ENCODE data around the gene RAI1.
A peak's percentile ranks its signal among the peaks of the same experiment; 100 is the strongest.

RAI1 gene

DNA sequence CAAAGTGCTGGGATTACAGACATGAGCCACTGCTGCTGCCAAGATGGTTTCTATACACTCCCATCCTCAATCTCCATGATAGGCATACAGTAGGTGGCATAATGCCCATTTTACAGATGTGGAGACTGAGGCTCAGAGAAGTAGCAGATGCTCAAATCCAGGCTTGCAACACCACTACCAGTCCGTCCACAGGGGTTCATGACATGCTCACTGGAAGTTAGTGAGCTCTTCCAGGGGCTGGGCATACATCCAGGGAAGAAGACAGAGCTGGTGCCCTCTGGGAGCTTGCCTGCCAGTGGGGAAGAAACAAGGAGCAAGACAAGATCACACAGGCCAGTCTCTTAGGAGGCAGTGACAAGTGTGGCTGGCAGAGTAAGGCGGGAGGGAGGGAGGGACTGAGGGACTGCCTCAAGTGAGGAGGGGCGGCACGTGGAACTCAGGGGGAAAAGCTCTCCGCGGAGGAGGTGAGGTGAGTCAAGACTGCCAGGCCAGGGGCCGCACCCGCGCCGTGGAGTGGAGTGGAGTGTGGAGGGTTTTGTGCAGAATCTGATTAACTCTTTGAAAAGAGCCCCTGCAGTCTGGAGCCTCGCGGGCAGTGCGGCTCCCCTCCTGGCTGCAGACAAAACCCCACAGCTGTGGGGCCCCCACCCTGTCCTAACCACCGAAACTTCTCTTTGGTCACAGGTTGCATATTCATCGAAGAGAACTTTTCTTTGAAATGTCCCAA, 127.6 kb downstream of the RAI1 start (continued):
- TF ChIP-seq, protein P1, sequence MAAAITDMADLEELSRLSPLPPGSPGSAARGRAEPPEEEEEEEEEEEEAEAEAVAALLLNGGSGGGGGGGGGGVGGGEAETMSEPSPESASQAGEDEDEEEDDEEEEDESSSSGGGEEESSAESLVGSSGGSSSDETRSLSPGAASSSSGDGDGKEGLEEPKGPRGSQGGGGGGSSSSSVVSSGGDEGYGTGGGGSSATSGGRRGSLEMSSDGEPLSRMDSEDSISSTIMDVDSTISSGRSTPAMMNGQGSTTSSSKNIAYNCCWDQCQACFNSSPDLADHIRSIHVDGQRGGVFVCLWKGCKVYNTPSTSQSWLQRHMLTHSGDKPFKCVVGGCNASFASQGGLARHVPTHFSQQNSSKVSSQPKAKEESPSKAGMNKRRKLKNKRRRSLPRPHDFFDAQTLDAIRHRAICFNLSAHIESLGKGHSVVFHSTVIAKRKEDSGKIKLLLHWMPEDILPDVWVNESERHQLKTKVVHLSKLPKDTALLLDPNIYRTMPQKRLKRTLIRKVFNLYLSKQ (tag by site-specific recombination; IDR thresholded peaks at IDR 0.05; ENCODE audit: borderline replicate concordance) = no peak
- no peak for TF ChIP-seq ZNF239 (tag by site-specific recombination; IDR thresholded peaks at IDR 0.05)
- no peak for TF ChIP-seq ZNF274 (IDR thresholded peaks at IDR 0.05; ENCODE audit: low read length)
- no peak for TF ChIP-seq ZNF274 (tag by site-specific recombination; IDR thresholded peaks at IDR 0.05; ENCODE audit: borderline replicate concordance)
- TF ChIP-seq ZNF423 (tag by site-specific recombination; IDR thresholded peaks at IDR 0.05) = no peak
- TF ChIP-seq, protein P2, sequence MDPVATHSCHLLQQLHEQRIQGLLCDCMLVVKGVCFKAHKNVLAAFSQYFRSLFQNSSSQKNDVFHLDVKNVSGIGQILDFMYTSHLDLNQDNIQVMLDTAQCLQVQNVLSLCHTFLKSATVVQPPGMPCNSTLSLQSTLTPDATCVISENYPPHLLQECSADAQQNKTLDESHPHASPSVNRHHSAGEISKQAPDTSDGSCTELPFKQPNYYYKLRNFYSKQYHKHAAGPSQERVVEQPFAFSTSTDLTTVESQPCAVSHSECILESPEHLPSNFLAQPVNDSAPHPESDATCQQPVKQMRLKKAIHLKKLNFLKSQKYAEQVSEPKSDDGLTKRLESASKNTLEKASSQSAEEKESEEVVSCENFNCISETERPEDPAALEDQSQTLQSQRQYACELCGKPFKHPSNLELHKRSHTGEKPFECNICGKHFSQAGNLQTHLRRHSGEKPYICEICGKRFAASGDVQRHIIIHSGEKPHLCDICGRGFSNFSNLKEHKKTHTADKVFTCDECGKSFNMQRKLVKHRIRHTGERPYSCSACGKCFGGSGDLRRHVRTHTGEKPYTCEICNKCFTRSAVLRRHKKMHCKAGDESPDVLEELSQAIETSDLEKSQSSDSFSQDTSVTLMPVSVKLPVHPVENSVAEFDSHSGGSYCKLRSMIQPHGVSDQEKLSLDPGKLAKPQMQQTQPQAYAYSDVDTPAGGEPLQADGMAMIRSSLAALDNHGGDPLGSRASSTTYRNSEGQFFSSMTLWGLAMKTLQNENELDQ (tag by site-specific recombination; IDR thresholded peaks at IDR 0.05; ENCODE audit: low read depth) = no peak
- no peak for TF ChIP-seq ZNF311 (tag by site-specific recombination; IDR thresholded peaks at IDR 0.05; ENCODE audit: borderline replicate concordance)
- no peak for TF ChIP-seq SP3 (tag by site-specific recombination; IDR thresholded peaks at IDR 0.05)
- TF ChIP-seq ZNF132 (tag by site-specific recombination; IDR thresholded peaks at IDR 0.05; ENCODE audit: borderline replicate concordance) = no peak
- TF ChIP-seq ZNF837 (tag by site-specific recombination; IDR thresholded peaks at IDR 0.05) = no peak
- no peak for TF ChIP-seq ZNF549 (tag by site-specific recombination; IDR thresholded peaks at IDR 0.05)
- TF ChIP-seq, protein P3, sequence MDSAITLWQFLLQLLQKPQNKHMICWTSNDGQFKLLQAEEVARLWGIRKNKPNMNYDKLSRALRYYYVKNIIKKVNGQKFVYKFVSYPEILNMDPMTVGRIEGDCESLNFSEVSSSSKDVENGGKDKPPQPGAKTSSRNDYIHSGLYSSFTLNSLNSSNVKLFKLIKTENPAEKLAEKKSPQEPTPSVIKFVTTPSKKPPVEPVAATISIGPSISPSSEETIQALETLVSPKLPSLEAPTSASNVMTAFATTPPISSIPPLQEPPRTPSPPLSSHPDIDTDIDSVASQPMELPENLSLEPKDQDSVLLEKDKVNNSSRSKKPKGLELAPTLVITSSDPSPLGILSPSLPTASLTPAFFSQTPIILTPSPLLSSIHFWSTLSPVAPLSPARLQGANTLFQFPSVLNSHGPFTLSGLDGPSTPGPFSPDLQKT (IDR thresholded peaks at IDR 0.05; ENCODE audit: borderline replicate concordance, low read depth, low read length) = no peak
- no peak for TF ChIP-seq ZNF146 (tag by site-specific recombination; IDR thresholded peaks at IDR 0.05)
- TF ChIP-seq ZNF214 (tag by site-specific recombination; IDR thresholded peaks at IDR 0.05; ENCODE audit: borderline replicate concordance) = no peak
- TF ChIP-seq ZNF223 (tag by site-specific recombination; IDR thresholded peaks at IDR 0.05) = no peak
- TF ChIP-seq, protein P4, sequence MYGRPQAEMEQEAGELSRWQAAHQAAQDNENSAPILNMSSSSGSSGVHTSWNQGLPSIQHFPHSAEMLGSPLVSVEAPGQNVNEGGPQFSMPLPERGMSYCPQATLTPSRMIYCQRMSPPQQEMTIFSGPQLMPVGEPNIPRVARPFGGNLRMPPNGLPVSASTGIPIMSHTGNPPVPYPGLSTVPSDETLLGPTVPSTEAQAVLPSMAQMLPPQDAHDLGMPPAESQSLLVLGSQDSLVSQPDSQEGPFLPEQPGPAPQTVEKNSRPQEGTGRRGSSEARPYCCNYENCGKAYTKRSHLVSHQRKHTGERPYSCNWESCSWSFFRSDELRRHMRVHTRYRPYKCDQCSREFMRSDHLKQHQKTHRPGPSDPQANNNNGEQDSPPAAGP (tag by site-specific recombination; IDR thresholded peaks at IDR 0.05) = peak; percentile 77
- TF ChIP-seq ZNF433 (tag by site-specific recombination; IDR thresholded peaks at IDR 0.05; ENCODE audit: low read depth) = no peak
- TF ChIP-seq, protein P5, sequence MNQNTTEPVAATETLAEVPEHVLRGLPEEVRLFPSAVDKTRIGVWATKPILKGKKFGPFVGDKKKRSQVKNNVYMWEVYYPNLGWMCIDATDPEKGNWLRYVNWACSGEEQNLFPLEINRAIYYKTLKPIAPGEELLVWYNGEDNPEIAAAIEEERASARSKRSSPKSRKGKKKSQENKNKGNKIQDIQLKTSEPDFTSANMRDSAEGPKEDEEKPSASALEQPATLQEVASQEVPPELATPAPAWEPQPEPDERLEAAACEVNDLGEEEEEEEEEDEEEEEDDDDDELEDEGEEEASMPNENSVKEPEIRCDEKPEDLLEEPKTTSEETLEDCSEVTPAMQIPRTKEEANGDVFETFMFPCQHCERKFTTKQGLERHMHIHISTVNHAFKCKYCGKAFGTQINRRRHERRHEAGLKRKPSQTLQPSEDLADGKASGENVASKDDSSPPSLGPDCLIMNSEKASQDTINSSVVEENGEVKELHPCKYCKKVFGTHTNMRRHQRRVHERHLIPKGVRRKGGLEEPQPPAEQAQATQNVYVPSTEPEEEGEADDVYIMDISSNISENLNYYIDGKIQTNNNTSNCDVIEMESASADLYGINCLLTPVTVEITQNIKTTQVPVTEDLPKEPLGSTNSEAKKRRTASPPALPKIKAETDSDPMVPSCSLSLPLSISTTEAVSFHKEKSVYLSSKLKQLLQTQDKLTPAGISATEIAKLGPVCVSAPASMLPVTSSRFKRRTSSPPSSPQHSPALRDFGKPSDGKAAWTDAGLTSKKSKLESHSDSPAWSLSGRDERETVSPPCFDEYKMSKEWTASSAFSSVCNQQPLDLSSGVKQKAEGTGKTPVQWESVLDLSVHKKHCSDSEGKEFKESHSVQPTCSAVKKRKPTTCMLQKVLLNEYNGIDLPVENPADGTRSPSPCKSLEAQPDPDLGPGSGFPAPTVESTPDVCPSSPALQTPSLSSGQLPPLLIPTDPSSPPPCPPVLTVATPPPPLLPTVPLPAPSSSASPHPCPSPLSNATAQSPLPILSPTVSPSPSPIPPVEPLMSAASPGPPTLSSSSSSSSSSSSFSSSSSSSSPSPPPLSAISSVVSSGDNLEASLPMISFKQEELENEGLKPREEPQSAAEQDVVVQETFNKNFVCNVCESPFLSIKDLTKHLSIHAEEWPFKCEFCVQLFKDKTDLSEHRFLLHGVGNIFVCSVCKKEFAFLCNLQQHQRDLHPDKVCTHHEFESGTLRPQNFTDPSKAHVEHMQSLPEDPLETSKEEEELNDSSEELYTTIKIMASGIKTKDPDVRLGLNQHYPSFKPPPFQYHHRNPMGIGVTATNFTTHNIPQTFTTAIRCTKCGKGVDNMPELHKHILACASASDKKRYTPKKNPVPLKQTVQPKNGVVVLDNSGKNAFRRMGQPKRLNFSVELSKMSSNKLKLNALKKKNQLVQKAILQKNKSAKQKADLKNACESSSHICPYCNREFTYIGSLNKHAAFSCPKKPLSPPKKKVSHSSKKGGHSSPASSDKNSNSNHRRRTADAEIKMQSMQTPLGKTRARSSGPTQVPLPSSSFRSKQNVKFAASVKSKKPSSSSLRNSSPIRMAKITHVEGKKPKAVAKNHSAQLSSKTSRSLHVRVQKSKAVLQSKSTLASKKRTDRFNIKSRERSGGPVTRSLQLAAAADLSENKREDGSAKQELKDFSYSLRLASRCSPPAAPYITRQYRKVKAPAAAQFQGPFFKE (tag by site-specific recombination; IDR thresholded peaks at IDR 0.05; ENCODE audit: borderline replicate concordance) = no peak

Data from HEK293 (cell line).